Loucy (cell line): Measurements from ENCODE around the gene GNPTAB.
A peak's percentile ranks its signal among the peaks of the same experiment; 100 is the strongest.

Source experiments
- H2AFZ ChIP-seq: fragments of 200-600 bp; sonication (generic); 2 replicates; pipeline ENCODE4 v1.6.0; 2016; ENCODE audit warnings: antibody characterized with exemption, mild to moderate bottlenecking, low read length, moderate library complexity
- H3F3A ChIP-seq: fragments of 200-600 bp; 2 replicates; pipeline ENCODE4 v1.6.0; 2016; ENCODE audit warnings: antibody characterized with exemption, low read depth, mild to moderate bottlenecking
- H3K27me3 ChIP-seq: fragments of 200-600 bp; sonication (generic); 2 replicates; pipeline ENCODE4 v1.6.1; 2014; ENCODE audit warnings: low read length, mild to moderate bottlenecking; ENCODE audit not compliant: insufficient read depth, poor library complexity, severe bottlenecking
- H3K36me3 ChIP-seq: fragments of 200-600 bp; sonication (generic); 2 replicates; pipeline ENCODE4 v1.6.1; 2016; ENCODE audit warnings: low read length; ENCODE audit not compliant: insufficient read depth
- H3K4me1 ChIP-seq: fragments of 200-600 bp; sonication (generic); 2 replicates; pipeline ENCODE4 v1.5.1; 2014; ENCODE audit warnings: low read length, mild to moderate bottlenecking; ENCODE audit not compliant: insufficient read depth, poor library complexity, severe bottlenecking
- H3K4me2 ChIP-seq: fragments of 200-600 bp; sonication (generic); 2 replicates; pipeline ENCODE4 v1.6.0; 2014; ENCODE audit warnings: antibody characterized with exemption, low read length, low read depth, mild to moderate bottlenecking; ENCODE audit not compliant: poor library complexity, severe bottlenecking
- H3K4me3 ChIP-seq: fragments of 200-600 bp; sonication (generic); 2 replicates; pipeline ENCODE4 v1.5.1; 2014; ENCODE audit warnings: low read length, mild to moderate bottlenecking, mixed read lengths; ENCODE audit not compliant: poor library complexity, severe bottlenecking
- H3K79me2 ChIP-seq: fragments of 200-600 bp; sonication (generic); 2 replicates; pipeline ENCODE4 v1.6.1; 2014; ENCODE audit warnings: low read length; ENCODE audit not compliant: insufficient read depth
- H3K9ac ChIP-seq: fragments of 200-600 bp; sonication (generic); 2 replicates; pipeline ENCODE4 v1.6.0; 2014; ENCODE audit warnings: mild to moderate bottlenecking, low read depth, low read length, moderate library complexity; ENCODE audit not compliant: poor library complexity, severe bottlenecking
- H3K9me2 ChIP-seq: fragments of 200-600 bp; sonication (generic); replicated peaks from 2 replicates; pipeline ENCODE4 v1.6.1; 2016; ENCODE audit warnings: low read depth, low read length, mixed read lengths
- H3K9me3 ChIP-seq: fragments of 200-600 bp; sonication (generic); 2 replicates; pipeline ENCODE4 v1.6.1; 2014; ENCODE audit warnings: mild to moderate bottlenecking, antibody characterized with exemption, low read length, low read depth; ENCODE audit not compliant: insufficient read depth
- H4K20me1 ChIP-seq: fragments of 200-600 bp; sonication (generic); 2 replicates; pipeline ENCODE4 v1.6.0; 2014; ENCODE audit warnings: antibody characterized with exemption, low read length, mild to moderate bottlenecking; ENCODE audit not compliant: insufficient read depth, poor library complexity, severe bottlenecking
- EZH2phosphoT487 ChIP-seq: fragments of 200-600 bp; IDR thresholded peaks from 2 replicates; pipeline ENCODE4 v1.6.1; 2018; ENCODE audit warnings: antibody characterized with exemption, mild to moderate bottlenecking, moderate library complexity, borderline replicate concordance
- TF ChIP-seq, protein P1 (sequence below): fragments of 200-600 bp; sonication (generic); conservative IDR thresholded peaks from 2 replicates; pipeline ENCODE4 v1.5.1; 2014; ENCODE audit warnings: mild to moderate bottlenecking, antibody characterized with exemption, low read length

The GNPTAB gene

GRCh38 chr12:101830367-101831325 is at the start of gene GNPTAB:
Gene GNPTAB, minus strand, starts transcription at chr12:101830959. Its CDS starts 284 bp downstream, at chr12:101830675.
- H3K27me3 ChIP-seq: no peaks in the 10 kb centered on the region
- no peaks in the 10 kb centered on the region for H3K9me2 ChIP-seq
- no peaks in the 10 kb centered on the region for H3K36me3 ChIP-seq
- H3K9ac ChIP-seq: peak within 1 kb of the TSS; percentile 87
- TF ChIP-seq, protein P1, sequence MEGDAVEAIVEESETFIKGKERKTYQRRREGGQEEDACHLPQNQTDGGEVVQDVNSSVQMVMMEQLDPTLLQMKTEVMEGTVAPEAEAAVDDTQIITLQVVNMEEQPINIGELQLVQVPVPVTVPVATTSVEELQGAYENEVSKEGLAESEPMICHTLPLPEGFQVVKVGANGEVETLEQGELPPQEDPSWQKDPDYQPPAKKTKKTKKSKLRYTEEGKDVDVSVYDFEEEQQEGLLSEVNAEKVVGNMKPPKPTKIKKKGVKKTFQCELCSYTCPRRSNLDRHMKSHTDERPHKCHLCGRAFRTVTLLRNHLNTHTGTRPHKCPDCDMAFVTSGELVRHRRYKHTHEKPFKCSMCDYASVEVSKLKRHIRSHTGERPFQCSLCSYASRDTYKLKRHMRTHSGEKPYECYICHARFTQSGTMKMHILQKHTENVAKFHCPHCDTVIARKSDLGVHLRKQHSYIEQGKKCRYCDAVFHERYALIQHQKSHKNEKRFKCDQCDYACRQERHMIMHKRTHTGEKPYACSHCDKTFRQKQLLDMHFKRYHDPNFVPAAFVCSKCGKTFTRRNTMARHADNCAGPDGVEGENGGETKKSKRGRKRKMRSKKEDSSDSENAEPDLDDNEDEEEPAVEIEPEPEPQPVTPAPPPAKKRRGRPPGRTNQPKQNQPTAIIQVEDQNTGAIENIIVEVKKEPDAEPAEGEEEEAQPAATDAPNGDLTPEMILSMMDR: peak; percentile 56
- TF ChIP-seq EZH2phosphoT487: no peak
- no peaks in the 10 kb centered on the region for H3K9me3 ChIP-seq
- H3K79me2 ChIP-seq: peaks cover 49% of the 10 kb centered on the region
- peaks cover 13% of the 10 kb centered on the region for H4K20me1 ChIP-seq
- peaks cover 48% of the 10 kb centered on the region for H3K4me1 ChIP-seq
- peak within 1 kb of the TSS; percentile 80 for H3K4me2 ChIP-seq
- no peaks in the 10 kb centered on the region for H3F3A ChIP-seq
- peak within 1 kb of the TSS; percentile 95 for H2AFZ ChIP-seq
- peak within 1 kb of the TSS; percentile 92 for H3K4me3 ChIP-seq

GRCh38 chr12:101878243-101878821 is 47.6 kb upstream of the GNPTAB start:
- H4K20me1 ChIP-seq: no peaks in the 10 kb centered on the region
- H3K9me3 ChIP-seq: no peaks in the 10 kb centered on the region
- TF ChIP-seq EZH2phosphoT487: no peak
- TF ChIP-seq, protein P1: no peak
- H3K36me3 ChIP-seq: no peaks in the 10 kb centered on the region
- H3K27me3 ChIP-seq: no peaks in the 10 kb centered on the region
- peak overlapping the region; percentile 79 for H3K4me3 ChIP-seq
- H3K4me1 ChIP-seq: peaks cover 7% of the 10 kb centered on the region
- peak overlapping the region; percentile 82 for H2AFZ ChIP-seq
- peak overlapping the region; percentile 75 for H3K4me2 ChIP-seq
- H3F3A ChIP-seq: no peaks in the 10 kb centered on the region; the same call in 1 of the 2 replicates
- H3K9me2 ChIP-seq: no peaks in the 10 kb centered on the region
- no peaks in the 10 kb centered on the region for H3K79me2 ChIP-seq
- H3K9ac ChIP-seq: peak overlapping the region; percentile 93

GRCh38 chr12:101877806-101878242 is 47.1 kb upstream of the GNPTAB start:
- no peaks in the 10 kb centered on the region; the same call in 1 of the 2 replicates for H3F3A ChIP-seq
- no peaks in the 10 kb centered on the region for H3K36me3 ChIP-seq
- H3K9ac ChIP-seq: peak overlapping the region; percentile 93

More at GRCh38 chr12:101877806-101878242, 47.1 kb upstream of the GNPTAB start:
- Histone ChIP-seq H3K9me3 (no peaks in the 10 kb centered on the region), H3K79me2 (no peaks in the 10 kb centered on the region), H4K20me1 (no peaks in the 10 kb centered on the region), H3K27me3 (no peaks in the 10 kb centered on the region), H3K9me2 (no peaks in the 10 kb centered on the region), H3K4me3 (peak overlapping the region; percentile 79), H3K4me1 (peaks cover 7% of the 10 kb centered on the region), H2AFZ (peak overlapping the region; percentile 82), H3K4me2 (peak overlapping the region; percentile 75)
- no peak for TF ChIP-seq EZH2phosphoT487
- TF ChIP-seq, protein P1: no peak
